Fibroblast of lung (primary cell): ENCODE data around the gene LMOD3. TPM values are rescaled to one million over a fixed set of nuclear protein-coding genes. Genes with fewer than 3 reads are reported as not detected.

Source experiments
- DNase-seq, 2 donors: peaks; one replicate each; pipeline versions ENCODE4 v3.0.0 to v3.0.0-alpha.2; 2010; ENCODE audit warnings: low read depth in 2 of 2
- H2AFZ ChIP-seq: 2 replicates; pipeline ENCODE4 v1.5.1; 2012; ENCODE audit warnings: low read length, control low read depth, inconsistent platforms
- H3K27ac ChIP-seq: 2 replicates; pipeline ENCODE4 v1.5.1; 2011; ENCODE audit warnings: low read length, control low read depth; ENCODE audit not compliant: insufficient read depth
- H3K27me3 ChIP-seq: 2 replicates; pipeline ENCODE4 v1.5.1; 2011; ENCODE audit warnings: mild to moderate bottlenecking, low read length; ENCODE audit not compliant: control insufficient read depth, insufficient read depth
- H3K36me3 ChIP-seq: 2 replicates; pipeline ENCODE4 v1.5.1; 2011; ENCODE audit warnings: low read length; ENCODE audit not compliant: control insufficient read depth, insufficient read depth
- H3K4me1 ChIP-seq: 2 replicates; pipeline ENCODE4 v1.5.1; 2011; ENCODE audit warnings: low read length; ENCODE audit not compliant: control insufficient read depth, insufficient read depth; ENCODE audit errors: extremely low read depth
- H3K4me2 ChIP-seq: 2 replicates; pipeline ENCODE4 v1.5.1; 2011; ENCODE audit warnings: low read length, control low read depth; ENCODE audit not compliant: insufficient read depth; ENCODE audit errors: extremely low read depth
- H3K4me3 ChIP-seq, 4 experiments: fragments of 200-600 bp in 1 of 4; sonication (generic) in 1 of 4; replicated peaks in 1 of 4; 2 replicates each; pipeline ENCODE4 v1.5.1; 2011 to 2016; ENCODE audit warnings: low read length in 4 of 4, low read depth in 3 of 4, mild to moderate bottlenecking in 3 of 4, control low read depth in 2 of 4, inconsistent platforms in 1 of 4, mixed read lengths in 1 of 4; ENCODE audit not compliant: insufficient read depth in 1 of 4; ENCODE audit errors: control extremely low read depth in 1 of 4
- H3K79me2 ChIP-seq: 2 replicates; pipeline ENCODE4 v1.5.1; 2012; ENCODE audit warnings: mild to moderate bottlenecking, low read length, inconsistent platforms; ENCODE audit not compliant: control insufficient read depth, insufficient read depth
- H3K9ac ChIP-seq: 2 replicates; pipeline ENCODE4 v1.5.1; 2011; ENCODE audit warnings: mild to moderate bottlenecking, low read length, control low read depth; ENCODE audit not compliant: insufficient read depth
- H3K9me3 ChIP-seq: 2 replicates; pipeline ENCODE4 v1.5.1; 2012; ENCODE audit warnings: low read depth, low read length; ENCODE audit not compliant: control insufficient read depth, insufficient read depth
- H4K20me1 ChIP-seq: 2 replicates; pipeline ENCODE4 v1.5.1; 2011; ENCODE audit warnings: low read length; ENCODE audit not compliant: control insufficient read depth, insufficient read depth; ENCODE audit errors: extremely low read depth
- CTCF ChIP-seq, 2 donors: IDR thresholded peaks in 1 of 2; conservative IDR thresholded peaks in 1 of 2; 1 replicate in 1 of 2; 2 replicates in 1 of 2; pipeline ENCODE4 v1.5.1; 2011 to 2012; ENCODE audit warnings: low read length in 2 of 2, control low read depth in 1 of 2, inconsistent platforms in 1 of 2, low read depth in 1 of 2, mild to moderate bottlenecking in 1 of 2
- EZH2 ChIP-seq: IDR thresholded peaks from 2 replicates; pipeline ENCODE4 v1.5.1; 2012; ENCODE audit warnings: low read length, control low read depth, mild to moderate bottlenecking; ENCODE audit errors: missing control alignments
- polyA plus RNA-seq, 2 donors: library from polyadenylated mRNA; depleted of rRNA in 1 of 2; stranded (reverse) in 1 of 2; unstranded in 1 of 2; fragments of >200 nt; gene quantifications; 2 replicates each; pipeline ENCODE4 v1.2.1, GENCODE V29; 2011 to 2012; ENCODE audit warnings: missing spikeins in 1 of 2
- total RNA-seq: library from RNA; depleted of rRNA; stranded (reverse); fragments of >200 nt; gene quantifications from 2 replicates; pipeline ENCODE4 v1.2.1, GENCODE V29; 2014

LMOD3 gene
- total and polyA plus RNA-seq, 2 donors (not counting 1 experiment from before 2014, with no cell fraction given), result 0.20 to 4.0 TPM

- no peak for DNase-seq
- H3K9ac ChIP-seq, result no peak overlapping the region
- H3K9me3 ChIP-seq, result no peaks in the 10 kb centered on the region
- no peak overlapping the region for H3K4me3 ChIP-seq
- H3K27me3 ChIP-seq, result no peaks in the 10 kb centered on the region
- peaks cover 6% of the 10 kb centered on the region for H3K4me1 ChIP-seq
- H3K79me2 ChIP-seq, result no peaks in the 10 kb centered on the region
- no peak for TF ChIP-seq EZH2
- no peak for TF ChIP-seq CTCF (conservative IDR thresholded peaks at IDR 0.05 in 1 of 2, IDR thresholded peaks at IDR 0.05 in 1 of 2; ENCODE audit: low read depth in 1 of 2, low read length in 2 of 2)
- H3K27ac ChIP-seq, result no peak overlapping the region
- H3K4me2 ChIP-seq, result peak overlapping the region; percentile 60
- H2AFZ ChIP-seq, result no peak overlapping the region
- no peaks in the 10 kb centered on the region for H4K20me1 ChIP-seq
- H3K36me3 ChIP-seq, result no peaks in the 10 kb centered on the region
These were observed 6.2 kb downstream of the LMOD3 start for GRCh38 chr3:69116162-69116561.

GRCh38 chr3:69115731-69116130, 6.7 kb downstream of the LMOD3 start:
- H3K4me1 ChIP-seq, result peaks cover 4% of the 10 kb centered on the region
- no peaks in the 10 kb centered on the region for H3K27me3 ChIP-seq
- no peaks in the 10 kb centered on the region for H4K20me1 ChIP-seq
- DNase-seq, result peak; percentile 51 to 84
- no peak overlapping the region for H3K27ac ChIP-seq
- H3K4me2 ChIP-seq, result peak overlapping the region; percentile 60
- no peaks in the 10 kb centered on the region for H3K79me2 ChIP-seq
- H3K4me3 ChIP-seq, result no peak overlapping the region
- no peaks in the 10 kb centered on the region for H3K36me3 ChIP-seq
- no peaks in the 10 kb centered on the region for H3K9me3 ChIP-seq
- H2AFZ ChIP-seq, result no peak overlapping the region
- TF ChIP-seq EZH2 (no peak), CTCF (conservative IDR thresholded peaks at IDR 0.05 in 1 of 2, IDR thresholded peaks at IDR 0.05 in 1 of 2; ENCODE audit: low read depth in 1 of 2, low read length in 2 of 2) (no peak)
- H3K9ac ChIP-seq, result no peak overlapping the region

DNA sequence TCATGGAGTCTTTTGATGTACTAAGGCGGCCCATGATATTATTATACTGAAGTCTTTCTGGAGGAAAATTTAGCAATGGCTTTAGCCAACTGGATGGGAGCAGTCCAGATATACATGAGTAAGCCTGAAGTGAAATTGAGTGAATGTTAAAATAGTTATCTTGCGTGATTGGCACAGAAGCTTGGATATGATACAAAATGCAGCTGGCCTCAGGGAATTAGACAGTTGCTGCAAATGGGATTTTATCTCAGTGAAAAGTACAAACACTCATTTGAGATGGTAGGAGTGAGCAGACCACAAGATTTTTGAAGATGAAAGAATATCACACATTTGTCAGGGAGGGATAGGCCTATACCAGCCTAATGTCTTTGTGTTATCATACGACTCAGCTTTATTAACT, 8.9 kb downstream of the LMOD3 start:
- H3K9ac ChIP-seq, result no peak overlapping the region
- DNase-seq, result peak in 1 of 2 donors; percentile 68

More for the DNA sequence above, 8.9 kb downstream of the LMOD3 start:
- Histone ChIP-seq H3K27ac (no peak overlapping the region), H3K4me1 (peaks cover 4% of the 10 kb centered on the region), H3K4me2 (no peak overlapping the region), H3K9me3 (no peaks in the 10 kb centered on the region), H3K79me2 (no peaks in the 10 kb centered on the region), H2AFZ (no peak overlapping the region), H4K20me1 (no peaks in the 10 kb centered on the region), H3K4me3 (no peak overlapping the region), H3K36me3 (no peaks in the 10 kb centered on the region), H3K27me3 (no peaks in the 10 kb centered on the region)
- TF ChIP-seq EZH2, result no peak
- no peak for TF ChIP-seq CTCF (conservative IDR thresholded peaks at IDR 0.05 in 1 of 2, IDR thresholded peaks at IDR 0.05 in 1 of 2; ENCODE audit: low read depth in 1 of 2, low read length in 2 of 2)
